ENCODE results near the gene KCNQ5.

- TF ChIP-seq POLR2A (IDR thresholded peaks at IDR 0.05) (no peak), POLR2AphosphoS5 (IDR thresholded peaks at IDR 0.05) (no peak)
- TF ChIP-seq, protein P1, sequence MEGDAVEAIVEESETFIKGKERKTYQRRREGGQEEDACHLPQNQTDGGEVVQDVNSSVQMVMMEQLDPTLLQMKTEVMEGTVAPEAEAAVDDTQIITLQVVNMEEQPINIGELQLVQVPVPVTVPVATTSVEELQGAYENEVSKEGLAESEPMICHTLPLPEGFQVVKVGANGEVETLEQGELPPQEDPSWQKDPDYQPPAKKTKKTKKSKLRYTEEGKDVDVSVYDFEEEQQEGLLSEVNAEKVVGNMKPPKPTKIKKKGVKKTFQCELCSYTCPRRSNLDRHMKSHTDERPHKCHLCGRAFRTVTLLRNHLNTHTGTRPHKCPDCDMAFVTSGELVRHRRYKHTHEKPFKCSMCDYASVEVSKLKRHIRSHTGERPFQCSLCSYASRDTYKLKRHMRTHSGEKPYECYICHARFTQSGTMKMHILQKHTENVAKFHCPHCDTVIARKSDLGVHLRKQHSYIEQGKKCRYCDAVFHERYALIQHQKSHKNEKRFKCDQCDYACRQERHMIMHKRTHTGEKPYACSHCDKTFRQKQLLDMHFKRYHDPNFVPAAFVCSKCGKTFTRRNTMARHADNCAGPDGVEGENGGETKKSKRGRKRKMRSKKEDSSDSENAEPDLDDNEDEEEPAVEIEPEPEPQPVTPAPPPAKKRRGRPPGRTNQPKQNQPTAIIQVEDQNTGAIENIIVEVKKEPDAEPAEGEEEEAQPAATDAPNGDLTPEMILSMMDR (IDR thresholded peaks at IDR 0.05) = no peak
Observed at GRCh38 chr6:72739368-72739779, 117.5 kb downstream of the KCNQ5 start.
